Measurements from ENCODE around the gene EPB41L4B. TPM values are rescaled to one million over a fixed set of nuclear protein-coding genes. Genes with fewer than 3 reads are reported as not detected.

The EPB41L4B gene
- total and polyA plus RNA-seq, 2 of the 4 experiments (the other 2 are of a cell fraction) = 0.36 to 0.54 TPM

DNA sequence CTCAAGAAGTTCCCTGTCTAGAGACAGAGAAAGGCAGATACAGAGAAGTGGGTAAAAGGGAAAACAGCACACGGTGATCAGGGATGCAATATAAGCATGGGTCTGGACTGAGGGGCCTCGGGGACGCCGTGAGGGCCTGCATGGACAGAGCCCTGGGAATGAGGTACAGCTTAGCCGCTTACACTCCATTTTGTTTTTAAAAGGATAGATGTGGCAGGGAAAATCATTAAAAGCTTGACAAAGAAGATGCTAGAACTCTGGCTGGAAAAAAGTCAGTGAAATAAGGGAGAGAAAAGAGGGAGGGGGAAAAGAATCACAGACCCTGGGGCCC lies 69.1 kb downstream of the EPB41L4B start:
- Histone ChIP-seq H3K18ac (ENCODE audit: low read depth, low read length) (peak overlapping the region; percentile 44), H4K20me1 (ENCODE audit: insufficient read depth, low read length) (no peaks in the 10 kb centered on the region), H3K23ac (ENCODE audit: low read depth, low read length) (no peak overlapping the region), H2BK5ac (ENCODE audit: low read depth, low read length, poor library complexity, severe bottlenecking) (peak overlapping the region; percentile 14), H4K5ac (ENCODE audit: low read depth, low read length) (peak overlapping the region; percentile 55), H4K8ac (ENCODE audit: low read depth in 2 of 2, low read length in 2 of 2) (peak overlapping the region in 1 of 2 experiments; percentile 48; a peak in 1 of 4 replicates), H3K4ac (ENCODE audit: low read depth, low read length) (peak overlapping the region; percentile 75), H2AK9ac (replicated peaks; ENCODE audit: low read depth, low read length, poor library complexity) (no peak overlapping the region), H3K27ac (ENCODE audit: insufficient read depth, low read length) (peak overlapping the region; percentile 61), H3K4me3 (ENCODE audit: insufficient read depth, low read depth, low read length) (no peak overlapping the region), H3K56ac (ENCODE audit: extremely low read depth, insufficient read depth, low read length) (0 out of 2 replicates have a peak overlapping the region, but pooled peaks have one; percentile 27), H3K4me2 (ENCODE audit: low read depth, low read length) (no peak overlapping the region), H2BK20ac (ENCODE audit: low read depth, low read length) (peak overlapping the region; percentile 16; the same call in 1 of the 2 replicates), H2BK15ac (ENCODE audit: low read depth, low read length) (peak overlapping the region; percentile 62; the same call in 1 of the 3 replicates), H3K27me3 (ENCODE audit: control insufficient read depth, insufficient read depth, low read length) (no peaks in the 10 kb centered on the region), H3K9me1 (ENCODE audit: insufficient read depth, low read length) (peaks cover 18% of the 10 kb centered on the region; the same call in 1 of the 2 replicates), H2BK120ac (ENCODE audit: low read depth, low read length) (peak overlapping the region; percentile 88), H3K14ac (replicated peaks; ENCODE audit: low read depth, low read length) (peak overlapping the region; percentile 23), H3K9me3 (ENCODE audit: control insufficient read depth, insufficient read depth, low read length) (no peaks in the 10 kb centered on the region), H3K4me1 (ENCODE audit: control insufficient read depth, insufficient read depth, low read length) (peaks cover 27% of the 10 kb centered on the region), H2AFZ (replicated peaks; ENCODE audit: low read length, poor library complexity) (peak overlapping the region; percentile 70), H3K36me3 (ENCODE audit: control insufficient read depth, insufficient read depth, low read length) (no peaks in the 10 kb centered on the region), H4K91ac (ENCODE audit: insufficient read depth, low read depth, low read length) (peak overlapping the region; percentile 70), H3K9ac (ENCODE audit: low read depth, low read length) (no peak overlapping the region), H3K79me1 (ENCODE audit: low read depth in 1 of 2, low read length in 2 of 2) (no peaks in the 10 kb centered on the region), H2AK5ac (ENCODE audit: low read depth, low read length) (peak overlapping the region; percentile 68; the same call in 1 of the 2 replicates)
- ChIA-PET POLR2A (ENCODE audit: unreplicated experiment) (interaction anchor here (0.5 to 0.6 kb wide), 2 partner anchors 804 to 1270 kb away, joined by 3 read pairs; no protein-coding TSS in a partner anchor), CTCF (no interaction called here)
- no TSS peak for BruUV-seq (replicated peaks)
- TF ChIP-seq BHLHE40 (IDR thresholded peaks at IDR 0.05; ENCODE audit: low read depth, low read length) (no peak), CEBPB (IDR thresholded peaks at IDR 0.05; ENCODE audit: low read depth, low read length) (no peak), NFE2L2 (IDR thresholded peaks at IDR 0.05; ENCODE audit: low read depth, low read length) (no peak), FOS (IDR thresholded peaks at IDR 0.05; ENCODE audit: low read depth, low read length) (no peak), MAZ (IDR thresholded peaks at IDR 0.05; ENCODE audit: borderline replicate concordance, low read depth, low read length) (no peak), MAFK (IDR thresholded peaks at IDR 0.05; ENCODE audit: low read depth, low read length) (no peak), POLR2A (IDR thresholded peaks at IDR 0.05; ENCODE audit: low read depth, low read length) (no peak), RAD21 (IDR thresholded peaks at IDR 0.05; ENCODE audit: low read length) (no peak), MXI1 (IDR thresholded peaks at IDR 0.05; ENCODE audit: borderline replicate concordance, low read depth, low read length) (no peak), RCOR1 (IDR thresholded peaks at IDR 0.05; ENCODE audit: insufficient replicate concordance, low read length) (no peak)
- TF ChIP-seq, protein P1, sequence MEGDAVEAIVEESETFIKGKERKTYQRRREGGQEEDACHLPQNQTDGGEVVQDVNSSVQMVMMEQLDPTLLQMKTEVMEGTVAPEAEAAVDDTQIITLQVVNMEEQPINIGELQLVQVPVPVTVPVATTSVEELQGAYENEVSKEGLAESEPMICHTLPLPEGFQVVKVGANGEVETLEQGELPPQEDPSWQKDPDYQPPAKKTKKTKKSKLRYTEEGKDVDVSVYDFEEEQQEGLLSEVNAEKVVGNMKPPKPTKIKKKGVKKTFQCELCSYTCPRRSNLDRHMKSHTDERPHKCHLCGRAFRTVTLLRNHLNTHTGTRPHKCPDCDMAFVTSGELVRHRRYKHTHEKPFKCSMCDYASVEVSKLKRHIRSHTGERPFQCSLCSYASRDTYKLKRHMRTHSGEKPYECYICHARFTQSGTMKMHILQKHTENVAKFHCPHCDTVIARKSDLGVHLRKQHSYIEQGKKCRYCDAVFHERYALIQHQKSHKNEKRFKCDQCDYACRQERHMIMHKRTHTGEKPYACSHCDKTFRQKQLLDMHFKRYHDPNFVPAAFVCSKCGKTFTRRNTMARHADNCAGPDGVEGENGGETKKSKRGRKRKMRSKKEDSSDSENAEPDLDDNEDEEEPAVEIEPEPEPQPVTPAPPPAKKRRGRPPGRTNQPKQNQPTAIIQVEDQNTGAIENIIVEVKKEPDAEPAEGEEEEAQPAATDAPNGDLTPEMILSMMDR (conservative IDR thresholded peaks at IDR 0.05; ENCODE audit: low read depth, low read length) = no peak
- TF ChIP-seq, protein P2, sequence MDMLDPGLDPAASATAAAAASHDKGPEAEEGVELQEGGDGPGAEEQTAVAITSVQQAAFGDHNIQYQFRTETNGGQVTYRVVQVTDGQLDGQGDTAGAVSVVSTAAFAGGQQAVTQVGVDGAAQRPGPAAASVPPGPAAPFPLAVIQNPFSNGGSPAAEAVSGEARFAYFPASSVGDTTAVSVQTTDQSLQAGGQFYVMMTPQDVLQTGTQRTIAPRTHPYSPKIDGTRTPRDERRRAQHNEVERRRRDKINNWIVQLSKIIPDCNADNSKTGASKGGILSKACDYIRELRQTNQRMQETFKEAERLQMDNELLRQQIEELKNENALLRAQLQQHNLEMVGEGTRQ (IDR thresholded peaks at IDR 0.05; ENCODE audit: low read depth, low read length) = no peak
- no CpG with 5 or more reads among the region's 5 CpGs for WGBS, 2 experiments (ENCODE audit: extremely low coverage in 2 of 2, insufficient read length in 1 of 2)
- ATAC-seq (ENCODE audit: low read depth) (no peak), DNase-seq (no peak)
- dilution Hi-C loops (cut with HindIII; ENCODE audit: low sequenced_read_pairs, unreplicated experiment) = no loop called here
- in situ Hi-C loops (cut with MboI; ENCODE audit: low sequenced_read_pairs) = no loop called here
- intact Hi-C loops (cut with micrococcal nuclease) = loop anchor here (10.0 kb wide), 1 partner anchor 137 kb away; the partner anchor contains the start of gene TMEM245

All from IMR-90 (cell line).